ENCODE data around the gene DENND5A. TPM values are rescaled to one million over a fixed set of nuclear protein-coding genes. Genes with fewer than 3 reads are reported as not detected.

The DENND5A gene
- total and polyA plus RNA-seq, 2 experiments from 2014 or later, result 99.5 to 196 TPM

GRCh38 chr11:9130297-9130696, 134.9 kb downstream of the DENND5A start:
- DNase-seq (ENCODE audit: low read depth in 1 of 2, low spot score in 1 of 2), result no peak
- Histone ChIP-seq H3K27ac (no peak overlapping the region), H3K4me3 (no peak overlapping the region), H3K27me3 (no peaks in the 10 kb centered on the region), H3K4me1 (ENCODE audit: low read depth) (no peaks in the 10 kb centered on the region), H3K9me3 (ENCODE audit: low read depth) (no peaks in the 10 kb centered on the region), H3K36me3 (peaks cover 7% of the 10 kb centered on the region)
- no peak for TF ChIP-seq CTCF (IDR thresholded peaks at IDR 0.05; ENCODE audit: low read depth, low read length)

- no peaks in the 10 kb centered on the region for H3K4me1 ChIP-seq (ENCODE audit: low read depth)
- H3K27ac ChIP-seq, result no peak overlapping the region
- no peak overlapping the region for H3K4me3 ChIP-seq
- H3K9me3 ChIP-seq (ENCODE audit: low read depth), result no peaks in the 10 kb centered on the region
- peaks cover 7% of the 10 kb centered on the region for H3K36me3 ChIP-seq
- TF ChIP-seq CTCF (IDR thresholded peaks at IDR 0.05; ENCODE audit: low read depth, low read length), result no peak
- no peak for DNase-seq (ENCODE audit: low read depth in 1 of 2, low spot score in 1 of 2)
- H3K27me3 ChIP-seq, result no peaks in the 10 kb centered on the region
Observed at GRCh38 chr11:9126636-9127035, 138.5 kb downstream of the DENND5A start.

- Histone ChIP-seq H3K9me3 (ENCODE audit: low read depth) (no peaks in the 10 kb centered on the region), H3K4me1 (ENCODE audit: low read depth) (no peaks in the 10 kb centered on the region), H3K36me3 (peaks cover 3% of the 10 kb centered on the region), H3K4me3 (no peak overlapping the region), H3K27me3 (no peaks in the 10 kb centered on the region), H3K27ac (no peak overlapping the region)
- DNase-seq (ENCODE audit: low read depth in 1 of 2, low spot score in 1 of 2), result no peak
- no peak for TF ChIP-seq CTCF (IDR thresholded peaks at IDR 0.05; ENCODE audit: low read depth, low read length)
Observed at GRCh38 chr11:9125185-9125886, 139.8 kb downstream of the DENND5A start.

GRCh38 chr11:9123595-9124304, 141.4 kb downstream of the DENND5A start:
- H3K27me3 ChIP-seq, result no peaks in the 10 kb centered on the region
- H3K27ac ChIP-seq, result no peak overlapping the region
- peaks cover 3% of the 10 kb centered on the region for H3K36me3 ChIP-seq
- H3K4me1 ChIP-seq (ENCODE audit: low read depth), result no peaks in the 10 kb centered on the region
- no peak overlapping the region for H3K4me3 ChIP-seq
- no peak for TF ChIP-seq CTCF (IDR thresholded peaks at IDR 0.05; ENCODE audit: low read depth, low read length)
- no peaks in the 10 kb centered on the region for H3K9me3 ChIP-seq (ENCODE audit: low read depth)
- no peak for DNase-seq (ENCODE audit: low read depth in 1 of 2, low spot score in 1 of 2)

- no peaks in the 10 kb centered on the region for H3K36me3 ChIP-seq
- H3K27ac ChIP-seq, result no peak overlapping the region
- no peaks in the 10 kb centered on the region for H3K27me3 ChIP-seq
- no peaks in the 10 kb centered on the region for H3K4me1 ChIP-seq (ENCODE audit: low read depth)
- H3K4me3 ChIP-seq, result no peak overlapping the region
- no peaks in the 10 kb centered on the region for H3K9me3 ChIP-seq (ENCODE audit: low read depth)
- TF ChIP-seq CTCF (IDR thresholded peaks at IDR 0.05; ENCODE audit: low read depth, low read length), result no peak
- no peak for DNase-seq (ENCODE audit: low read depth in 1 of 2, low spot score in 1 of 2)
Observed at GRCh38 chr11:9121469-9121796, 143.7 kb downstream of the DENND5A start.

All from cardiac muscle cell (in vitro differentiated cells and primary cell).